Endometrium (tissue), 2 donors: ENCODE results near the gene ABI3.
"Not testable (repeated sequence)": the region's sequence is repeated elsewhere in the genome, so short reads cannot be mapped to it uniquely, and the experiment has no call there.

Source experiments
- FAIRE-seq: peaks from 2 replicates; lab custom pipeline; 2012; peaks lifted over from hg19 to GRCh38; lab: Jason Lieb, UNC
- donor health status: control.
- donor health status: control.

ABI3 gene, protein sequence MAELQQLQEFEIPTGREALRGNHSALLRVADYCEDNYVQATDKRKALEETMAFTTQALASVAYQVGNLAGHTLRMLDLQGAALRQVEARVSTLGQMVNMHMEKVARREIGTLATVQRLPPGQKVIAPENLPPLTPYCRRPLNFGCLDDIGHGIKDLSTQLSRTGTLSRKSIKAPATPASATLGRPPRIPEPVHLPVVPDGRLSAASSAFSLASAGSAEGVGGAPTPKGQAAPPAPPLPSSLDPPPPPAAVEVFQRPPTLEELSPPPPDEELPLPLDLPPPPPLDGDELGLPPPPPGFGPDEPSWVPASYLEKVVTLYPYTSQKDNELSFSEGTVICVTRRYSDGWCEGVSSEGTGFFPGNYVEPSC

DNA sequence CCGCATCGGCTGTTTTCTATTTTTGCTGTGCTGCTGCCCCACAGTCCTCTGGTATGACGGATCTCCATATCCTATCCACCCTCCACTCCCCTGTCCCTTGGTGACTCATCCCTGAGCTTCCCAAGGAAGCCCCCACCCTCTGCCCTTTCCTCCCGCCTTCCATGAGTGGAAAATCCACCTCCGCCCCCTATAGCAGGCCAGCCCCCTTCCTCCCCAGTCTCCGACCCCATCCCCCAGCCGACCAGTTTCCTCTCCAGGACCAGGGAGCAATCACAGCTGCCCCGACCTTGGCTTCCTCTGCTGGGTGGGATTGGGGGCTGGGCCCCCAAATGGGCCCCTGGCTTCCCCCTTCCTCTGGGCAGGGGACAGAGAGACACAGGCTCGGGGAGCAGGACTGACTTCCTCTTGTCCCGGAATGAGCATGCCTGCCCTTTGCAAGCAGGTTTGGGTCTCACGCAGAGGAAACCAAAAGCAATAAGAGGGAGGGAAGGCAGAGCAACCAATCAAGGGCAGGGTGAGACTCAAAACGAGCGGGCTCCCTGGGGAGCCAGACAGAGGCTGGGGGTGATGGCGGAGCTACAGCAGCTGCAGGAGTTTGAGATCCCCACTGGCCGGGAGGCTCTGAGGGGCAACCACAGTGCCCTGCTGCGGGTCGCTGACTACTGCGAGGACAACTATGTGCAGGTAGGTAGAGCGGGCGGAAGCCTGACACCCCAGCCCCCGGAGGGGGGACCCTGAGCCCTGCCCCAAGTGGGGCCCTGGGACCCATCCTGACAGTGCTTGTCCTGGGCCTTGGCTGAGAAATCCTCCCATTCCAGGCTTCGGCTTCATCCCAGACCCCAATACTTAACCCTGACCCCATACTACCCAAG is at the start of gene ABI3, which contains the start of gene GNGT2:
TSS of gene ABI3 (plus strand) at position 550 of the 872 bp plus-strand sequence. CDS start at position 568, 18 bp downstream.
TSS of gene GNGT2 (minus strand) at position 417 of the 872 bp plus-strand sequence. CDS start 3,152 bp downstream, outside the sequence.
- no peak for FAIRE-seq

DNA sequence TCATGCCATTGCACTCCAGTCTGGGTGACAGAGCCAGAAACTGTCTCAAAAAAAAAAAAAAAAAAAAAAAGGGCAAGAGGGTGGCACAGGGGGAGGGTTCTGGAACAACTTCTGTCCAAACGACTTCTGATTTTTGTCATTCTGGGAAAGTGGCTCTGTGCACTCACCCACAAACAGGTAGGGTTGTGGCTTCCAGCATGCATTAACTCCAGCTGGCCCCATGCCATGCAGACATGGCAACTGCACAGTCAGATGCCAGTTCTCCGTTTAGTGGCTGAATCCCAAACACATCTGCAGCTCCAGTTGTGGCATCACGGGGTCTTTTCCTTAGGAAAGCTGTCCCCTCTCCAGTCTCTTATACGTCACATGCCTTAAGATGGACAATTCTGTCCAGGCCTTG is 47.6 kb upstream of the ABI3 start:
- no peak for FAIRE-seq

DNA sequence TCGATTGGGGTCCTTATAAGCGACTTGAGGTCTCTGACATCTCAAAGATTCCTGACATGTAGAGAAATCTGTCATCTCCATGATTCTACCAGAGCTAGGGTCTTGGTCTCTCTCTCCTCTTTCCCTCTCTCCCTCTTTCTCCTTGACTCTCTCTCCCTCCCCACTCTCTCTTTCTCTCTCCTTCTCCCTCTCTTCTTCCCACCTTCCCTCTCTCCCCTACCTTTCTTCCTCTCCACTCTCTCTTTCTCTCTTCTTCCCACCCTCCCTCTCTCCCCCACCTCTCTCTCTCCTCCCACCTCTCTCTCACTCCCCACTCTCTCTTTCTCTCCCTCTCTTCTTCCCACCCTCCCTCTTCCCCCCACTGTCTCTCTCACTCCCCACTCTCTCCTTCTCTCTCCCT is 45.4 kb upstream of the ABI3 start:
- FAIRE-seq = no peak

DNA sequence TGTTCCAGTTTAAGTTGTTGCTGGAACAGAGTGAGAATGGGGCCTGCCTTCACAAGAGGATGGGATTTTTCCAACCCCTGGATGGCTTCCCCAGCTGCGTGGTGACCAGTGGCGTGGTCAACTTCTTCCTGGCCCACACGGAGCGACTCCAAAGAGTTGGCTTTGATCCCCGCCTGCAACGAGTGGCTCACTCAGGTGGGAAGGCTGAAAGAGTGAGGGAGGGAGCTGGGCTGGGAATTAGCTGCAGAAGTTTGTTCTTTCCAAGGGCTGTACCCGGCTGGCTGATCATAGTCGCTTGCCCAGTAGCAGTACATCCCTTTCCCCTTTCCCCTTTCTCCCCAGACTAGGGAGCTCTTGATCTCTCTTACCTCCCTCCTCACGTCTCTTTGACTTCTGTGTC is 41.8 kb upstream of the ABI3 start:
- no peak for FAIRE-seq

DNA sequence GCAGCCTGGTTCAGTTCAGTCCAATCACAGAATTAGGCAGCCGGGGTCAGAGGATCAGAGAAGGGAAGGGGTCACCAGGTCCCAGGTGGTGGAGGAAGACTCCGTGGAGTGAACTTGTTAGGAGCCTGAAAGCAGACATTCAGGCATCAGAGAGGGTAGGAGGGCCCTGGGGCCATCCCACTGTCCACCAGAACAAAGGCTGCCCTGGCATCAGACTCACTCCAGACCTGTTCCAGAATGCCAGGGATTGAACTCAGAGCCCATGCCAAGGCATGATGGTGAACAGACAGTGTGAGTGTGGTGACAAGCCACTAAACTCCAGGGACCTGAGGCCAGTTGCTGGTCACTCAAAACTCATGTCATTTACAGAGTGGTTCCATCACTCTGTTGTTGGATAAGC is 40.3 kb upstream of the ABI3 start:
- no peak for FAIRE-seq

DNA sequence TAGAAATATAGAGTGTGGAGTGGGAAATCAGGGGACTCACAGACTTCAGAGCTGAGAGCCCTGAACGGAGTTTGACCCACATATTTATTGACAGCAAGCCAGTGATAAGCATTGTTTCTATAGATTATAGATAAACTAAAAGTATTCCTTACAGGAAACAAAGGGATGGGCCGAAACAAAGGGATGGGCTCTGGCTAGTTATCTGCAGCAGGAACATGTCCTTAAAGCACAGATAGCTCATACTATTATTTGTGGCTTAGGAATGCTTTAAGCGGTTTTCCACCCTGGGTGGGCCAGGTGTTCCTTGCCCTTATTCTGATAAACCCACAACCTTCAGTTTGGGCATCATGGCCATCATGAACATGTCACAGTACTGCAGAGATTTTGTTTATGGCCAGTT is 39.8 kb upstream of the ABI3 start:
- not testable (repeated sequence) for FAIRE-seq

DNA sequence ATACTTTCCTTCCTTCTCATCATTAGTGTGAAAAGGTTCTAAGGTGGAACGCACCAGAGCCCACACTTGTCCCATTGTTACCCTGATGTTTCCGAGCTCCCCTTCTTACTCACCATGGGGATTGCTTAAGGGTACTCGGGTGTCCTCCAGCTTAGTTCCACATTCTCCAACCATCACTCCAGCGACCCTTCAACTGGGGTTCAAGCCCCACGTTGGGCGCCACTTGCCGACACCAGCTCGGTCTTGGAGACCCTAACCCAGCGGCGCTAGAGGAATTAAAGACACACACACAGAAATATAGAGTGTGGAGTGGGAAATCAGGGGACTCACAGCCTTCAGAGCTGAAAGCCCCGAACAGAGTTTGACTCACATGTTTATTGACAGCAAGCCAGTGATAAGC is 34.5 kb upstream of the ABI3 start:
- not testable (repeated sequence) for FAIRE-seq

DNA sequence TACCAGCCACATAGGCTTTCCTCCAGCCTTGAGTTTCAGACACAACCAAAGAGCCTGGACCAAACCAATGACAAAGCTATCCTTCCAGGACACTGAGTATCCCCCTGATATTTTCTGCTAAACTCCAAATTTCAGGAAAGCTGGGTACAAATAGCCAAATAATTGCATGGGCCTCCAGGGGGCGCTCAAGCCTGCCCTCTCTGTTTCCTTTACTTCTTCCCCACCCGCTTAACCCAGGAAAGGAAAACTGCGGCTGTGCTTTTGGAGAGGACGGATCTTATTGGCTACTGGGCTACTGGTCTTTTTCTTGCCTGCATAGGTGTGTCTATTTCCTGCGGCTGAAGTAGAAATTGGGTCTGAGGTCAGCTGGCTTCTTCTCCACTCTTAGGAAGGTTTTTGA is 30.2 kb upstream of the ABI3 start:
- FAIRE-seq = no peak

DNA sequence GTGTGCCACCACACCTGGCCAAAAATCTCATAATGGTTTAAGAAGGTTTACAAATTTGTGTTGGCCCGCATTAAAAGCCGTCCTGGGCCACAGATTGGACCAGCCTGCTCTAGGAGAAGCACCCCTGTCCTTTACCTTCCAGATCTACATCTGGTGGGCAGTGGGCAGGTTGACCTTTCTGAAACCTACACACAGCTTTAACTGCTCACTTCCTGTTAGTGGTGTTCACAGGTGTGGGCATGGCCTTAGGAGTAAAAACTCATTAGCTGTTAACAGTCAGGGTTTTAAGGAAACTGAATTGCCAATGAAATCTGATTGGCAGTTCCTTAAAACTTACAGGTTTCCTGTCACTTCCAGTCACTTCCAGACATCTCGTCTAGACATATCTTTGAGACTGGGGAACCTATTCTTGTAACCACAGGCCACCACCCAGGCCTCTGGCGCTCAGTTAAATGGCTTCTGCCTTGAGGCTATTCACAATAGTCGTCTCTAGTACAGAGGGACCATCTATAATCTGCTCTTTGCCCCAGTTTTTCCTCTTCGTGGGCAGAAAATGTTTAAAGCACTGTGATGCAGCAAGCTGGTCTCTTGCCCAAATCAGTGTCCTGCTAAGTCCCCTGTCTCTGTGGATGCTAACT is 29.4 kb upstream of the ABI3 start:
- no peak for FAIRE-seq

DNA sequence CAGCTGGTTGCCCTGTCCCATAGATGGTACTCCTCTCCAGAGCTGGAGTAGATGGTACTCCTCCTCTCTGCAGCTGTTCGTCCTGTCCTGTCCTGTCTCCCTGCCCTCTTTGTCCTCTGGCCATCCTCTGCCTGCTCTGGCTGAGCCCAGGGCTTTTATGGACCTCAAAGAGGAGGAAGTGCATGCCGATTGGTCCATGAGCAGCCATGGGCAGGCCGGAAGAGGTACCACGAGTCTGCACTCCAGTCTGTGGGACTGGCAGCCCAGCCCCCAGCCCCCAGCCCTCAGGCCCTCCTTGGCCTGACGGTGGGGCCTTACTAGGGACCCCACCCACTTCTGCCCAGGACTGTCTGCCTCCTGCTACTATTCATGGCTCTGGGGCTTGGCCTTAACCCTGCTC is 27.2 kb upstream of the ABI3 start:
- no peak for FAIRE-seq

DNA sequence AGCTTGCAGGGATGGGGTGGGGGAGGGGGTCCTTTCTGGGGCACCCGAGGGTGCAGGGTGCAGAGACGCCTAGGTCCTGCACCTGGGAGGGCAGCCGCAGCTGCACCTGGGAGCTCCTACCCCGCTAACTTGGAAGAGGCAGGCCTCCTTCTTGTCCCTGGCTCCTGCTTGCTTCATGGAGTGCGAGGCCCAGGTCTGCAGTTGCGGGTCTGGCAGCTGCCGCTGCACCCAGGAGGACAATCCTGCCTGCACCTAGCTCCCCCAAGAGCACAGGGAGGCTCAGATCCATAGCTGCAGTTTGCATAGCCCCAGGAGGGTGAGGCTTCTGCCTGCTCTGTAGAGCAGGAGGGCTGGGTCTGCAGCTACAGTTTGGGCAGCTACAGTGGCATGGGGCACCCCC is 26.7 kb upstream of the ABI3 start:
- no peak for FAIRE-seq

DNA sequence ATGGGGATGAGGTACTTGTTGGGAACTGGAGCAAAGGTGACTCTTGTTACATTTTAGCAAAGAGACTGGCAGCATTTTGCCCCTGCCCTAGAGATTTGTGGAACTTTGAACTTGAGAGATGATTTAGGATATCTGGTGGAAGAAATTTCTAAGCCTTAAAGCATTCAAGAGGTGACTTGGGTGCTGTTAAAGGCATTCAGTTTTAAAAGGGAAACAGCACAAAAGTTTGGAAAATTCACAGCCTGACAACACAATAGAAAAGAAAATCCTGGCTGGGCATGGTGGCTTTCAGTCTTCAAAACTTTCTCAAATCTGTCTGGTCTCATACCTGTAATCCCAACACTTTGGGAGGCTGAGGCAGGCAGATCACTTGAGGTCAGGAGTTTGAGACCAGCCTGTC is 26.0 kb upstream of the ABI3 start:
- not testable (repeated sequence) for FAIRE-seq

DNA sequence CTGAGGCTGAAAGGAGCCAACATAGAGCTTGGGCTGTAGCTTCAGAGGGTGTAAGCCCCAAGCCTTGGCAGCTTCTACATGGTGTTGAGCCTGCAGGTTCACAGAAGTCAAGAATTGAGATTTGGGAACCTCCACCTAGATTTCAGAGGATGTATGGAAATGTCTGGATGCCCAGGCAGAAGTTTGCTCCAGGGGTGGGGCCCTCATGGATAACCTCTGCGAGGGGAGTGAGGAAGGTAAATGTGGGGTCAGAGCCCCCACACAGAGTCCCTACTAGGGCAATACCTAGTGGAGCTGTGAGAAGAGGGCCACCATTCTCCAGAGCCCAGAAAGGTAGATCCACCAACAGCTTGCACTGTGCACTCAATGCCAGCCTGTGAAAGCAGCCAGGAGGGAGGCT is 25.1 kb upstream of the ABI3 start:
- FAIRE-seq = not testable (repeated sequence)

DNA sequence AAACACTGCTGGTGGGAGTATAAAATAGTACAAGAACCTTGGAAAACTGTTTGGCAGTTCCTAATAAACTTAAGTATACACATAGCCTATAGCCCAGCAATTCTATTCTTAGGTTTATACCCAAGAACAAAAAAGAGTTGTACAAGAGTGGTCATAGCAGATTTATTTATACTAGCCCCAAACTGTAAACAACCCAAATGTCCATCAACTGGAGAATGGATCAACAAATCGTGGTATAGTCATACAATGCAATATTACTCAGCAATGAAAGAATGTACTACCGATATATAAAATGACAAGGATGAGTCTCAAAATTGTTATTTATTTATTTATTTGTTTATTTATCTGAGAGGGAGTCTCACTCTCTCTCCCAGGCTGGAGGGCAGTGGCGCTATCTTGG is 23.2 kb upstream of the ABI3 start:
- no peak for FAIRE-seq

DNA sequence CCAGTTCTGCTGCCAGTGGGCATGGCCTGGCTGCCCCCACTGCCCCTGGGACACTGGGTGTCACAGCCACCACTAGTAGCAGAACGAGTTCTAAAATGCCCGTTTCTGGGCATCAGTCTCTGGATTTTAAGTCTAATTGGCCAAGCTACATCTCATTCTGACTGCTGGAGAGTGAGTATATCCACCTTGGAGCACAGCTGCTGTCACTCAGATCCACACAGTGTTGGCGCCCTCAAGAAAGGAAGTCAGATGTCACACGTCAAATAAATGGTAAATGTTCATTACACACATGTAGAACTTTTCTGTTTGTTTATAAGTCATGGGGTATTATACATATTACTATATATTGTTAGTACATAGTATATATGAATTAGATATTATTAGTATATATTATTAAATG is 19.6 kb upstream of the ABI3 start:
- no peak for FAIRE-seq

DNA sequence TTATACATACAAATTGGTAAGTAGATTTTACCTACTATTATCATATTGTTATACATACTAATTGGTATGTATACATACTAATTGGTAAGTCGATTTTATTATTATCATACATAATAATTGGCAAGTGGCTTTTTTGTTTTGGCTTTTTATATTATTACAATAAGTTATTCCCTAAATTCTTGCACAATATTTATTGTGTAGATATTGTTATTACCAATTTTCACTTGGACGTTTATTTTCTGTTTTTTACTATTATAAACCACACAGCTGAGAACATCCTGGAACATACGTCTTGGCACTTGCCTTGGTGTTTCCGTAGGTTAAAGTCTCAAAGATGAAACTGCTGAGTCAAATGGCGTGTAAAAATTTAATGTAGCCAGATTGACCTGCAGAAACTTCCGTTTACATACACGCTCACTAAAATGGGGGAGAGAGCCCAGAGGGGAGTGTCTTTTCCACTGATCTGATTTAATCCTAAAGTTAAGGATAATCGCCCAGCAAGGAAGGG is 19.0 kb upstream of the ABI3 start:
- FAIRE-seq = no peak

DNA sequence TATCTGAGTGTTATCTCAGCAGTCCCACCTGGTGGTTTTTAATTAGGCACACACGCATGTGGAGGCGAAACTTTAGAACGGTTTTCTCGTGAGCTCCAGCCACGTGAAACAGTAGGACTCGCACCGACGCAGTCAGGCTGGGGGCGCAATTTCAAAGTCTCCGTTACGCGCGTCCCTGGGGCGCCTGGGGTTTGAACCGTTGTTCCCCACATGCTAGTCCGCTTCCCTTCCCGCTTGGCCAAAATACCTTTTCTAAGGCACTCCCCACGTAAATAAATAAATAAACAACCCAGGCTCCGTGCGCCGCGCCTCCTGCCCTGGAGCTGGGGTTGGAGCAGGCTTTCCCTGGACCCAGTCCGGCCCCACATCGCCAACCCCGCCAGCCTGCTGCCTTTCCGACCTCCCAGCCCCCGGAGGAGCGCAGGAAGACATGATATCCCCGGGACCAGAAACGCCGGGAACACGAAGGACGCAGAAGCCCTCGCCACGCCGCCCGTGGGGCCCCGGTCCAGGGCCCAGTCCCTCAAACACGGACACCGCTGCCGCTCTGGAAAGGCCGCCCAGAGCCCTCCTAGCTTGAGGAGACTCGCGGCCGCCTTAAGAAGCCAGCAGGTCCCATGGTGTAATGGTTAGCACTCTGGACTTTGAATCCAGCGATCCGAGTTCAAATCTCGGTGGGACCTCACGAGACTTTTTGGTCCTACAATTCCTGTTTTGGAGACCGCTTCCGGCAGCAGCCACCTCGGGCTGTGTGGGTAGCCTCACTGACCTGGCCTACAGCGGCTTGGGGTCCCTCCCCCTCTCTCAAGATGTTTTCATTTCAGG is 18.4 kb upstream of the ABI3 start:
- FAIRE-seq = no peak

DNA sequence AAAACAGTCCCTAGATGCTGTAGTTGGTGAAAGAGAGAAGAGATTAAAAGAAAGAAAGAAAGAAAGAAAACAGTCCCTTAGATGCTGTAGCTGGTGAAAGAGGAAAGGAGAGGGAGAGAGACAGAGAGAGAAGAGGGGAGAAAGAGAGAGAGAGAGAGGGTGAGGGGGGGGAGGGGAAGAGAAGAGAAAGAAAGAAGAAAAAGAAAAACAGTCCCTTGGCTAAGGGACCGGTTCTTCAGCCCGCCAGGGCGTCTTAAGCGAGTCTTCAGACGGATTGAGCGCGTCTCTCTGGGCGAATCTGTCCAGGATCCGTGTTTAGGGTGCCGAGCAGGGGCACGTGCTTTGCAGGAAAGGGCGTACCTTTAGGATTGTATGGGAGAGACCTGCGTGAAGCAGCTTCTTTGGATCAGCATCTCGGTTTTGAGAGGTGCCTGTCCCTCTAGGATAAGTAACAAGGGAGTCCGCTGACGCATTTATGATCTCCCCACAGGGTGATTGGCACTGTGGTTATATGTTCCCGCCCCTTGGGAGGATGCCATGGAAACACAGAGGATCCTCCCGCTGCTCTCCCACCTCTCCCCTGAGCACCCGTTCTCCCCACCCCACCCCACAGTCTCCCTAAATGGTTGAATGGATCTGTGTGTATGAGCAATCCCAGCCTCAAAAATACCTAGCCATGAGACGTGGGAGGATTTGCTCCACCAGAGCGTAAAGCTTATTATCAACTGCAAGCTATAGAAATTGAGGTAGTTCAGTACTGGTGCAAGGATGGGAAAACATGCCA is 16.8 kb upstream of the ABI3 start:
- no peak for FAIRE-seq

DNA sequence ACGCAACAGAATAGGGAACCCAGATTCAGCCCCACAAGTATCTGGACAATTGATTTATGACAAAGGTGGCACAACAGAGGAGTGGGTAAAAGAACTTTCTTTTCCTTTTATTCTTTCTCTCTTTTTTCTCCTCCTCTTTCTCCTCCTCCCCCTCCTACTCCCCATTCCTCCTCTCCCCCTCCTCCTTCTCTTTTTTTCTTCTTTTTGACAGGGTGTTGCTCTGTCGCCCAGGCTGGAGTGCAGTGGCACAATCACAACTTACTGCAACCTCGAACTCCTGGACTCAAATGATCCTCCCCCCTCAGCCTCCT is 16.3 kb upstream of the ABI3 start:
- no peak for FAIRE-seq

DNA sequence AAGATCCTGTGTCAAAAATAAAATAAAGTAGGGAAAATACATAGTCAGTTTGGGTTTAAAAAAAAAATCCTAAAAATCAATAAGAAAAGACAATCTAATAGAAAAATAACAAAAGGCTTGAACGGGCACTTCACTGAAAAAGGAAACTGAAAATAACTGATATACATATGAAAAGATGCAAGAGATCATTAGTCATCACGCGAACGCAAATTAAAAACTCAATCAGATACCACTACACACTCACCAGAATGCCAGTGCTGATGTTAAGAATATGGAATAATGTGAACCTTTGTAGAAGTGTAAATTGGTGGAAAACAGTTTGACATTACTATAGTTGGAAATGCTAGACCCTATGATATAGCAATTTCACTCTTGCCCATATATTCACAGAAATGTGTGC is 14.8 kb upstream of the ABI3 start:
- FAIRE-seq = no peak

DNA sequence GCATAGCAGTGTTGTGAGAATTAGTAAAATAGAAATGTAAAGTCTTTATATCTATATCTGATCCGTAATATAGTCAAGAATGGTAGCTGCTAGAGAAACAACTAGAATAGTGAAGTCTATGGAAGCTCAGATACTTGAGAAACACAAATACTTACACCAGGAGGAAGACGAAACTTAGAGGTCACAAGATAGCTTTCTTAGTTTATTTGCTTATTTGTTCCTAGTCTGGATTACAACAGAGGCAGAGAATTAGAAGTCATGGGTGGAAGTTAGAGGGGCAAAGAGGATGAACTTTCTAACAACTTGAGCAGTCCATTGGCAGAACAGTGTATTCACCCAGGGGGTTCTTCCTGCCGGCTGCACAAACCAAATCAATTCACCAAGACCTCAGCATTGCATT is 14.0 kb upstream of the ABI3 start:
- no peak for FAIRE-seq
